HEK293T (cell line): Measurements from ENCODE around the gene FKBP9.
A peak's percentile ranks its signal among the peaks of the same experiment; 100 is the strongest.
"Not testable (repeated sequence)": the region's sequence is repeated elsewhere in the genome, so short reads cannot be mapped to it uniquely, and the experiment has no call there.

Source experiments
- CTCF ChIA-PET: fragments of 350-600 bp; formaldehyde crosslinking; extraction: SDS; loops from one replicate; lab custom pipeline; 2021; ENCODE audit warnings: antibody characterized with exemption, inconsistent platforms; lab: Yijun Ruan, JAX
- POLR2A ChIA-PET: fragments of 350-600 bp; formaldehyde crosslinking; extraction: SDS; loops from one replicate; lab custom pipeline; 2020; ENCODE audit warnings: antibody characterized with exemption, inconsistent platforms; lab: Yijun Ruan, JAX
- DNase-seq: peaks from one replicate; pipeline ENCODE4 v3.0.0; 2012; ENCODE audit warnings: mixed read lengths; ENCODE audit errors: extremely low spot score
- ARNT ChIP-seq: fragments of 450-650 bp; IDR thresholded peaks from 2 replicates; pipeline ENCODE4 v1.6.1; 2017; ENCODE audit warnings: mild to moderate bottlenecking
- BHLHE40 ChIP-seq: fragments of 450-650 bp; IDR thresholded peaks from 2 replicates; pipeline ENCODE4 v1.6.1; 2016; ENCODE audit warnings: mild to moderate bottlenecking, moderate library complexity, borderline replicate concordance
- CTBP1 ChIP-seq: fragments of 450-650 bp; IDR thresholded peaks from 2 replicates; pipeline ENCODE4 v1.6.1; 2016; ENCODE audit warnings: borderline replicate concordance
- ELF4 ChIP-seq: fragments of 450-650 bp; IDR thresholded peaks from 2 replicates; pipeline ENCODE4 v1.6.1; 2017; ENCODE audit warnings: antibody characterized with exemption
- FOXA1 ChIP-seq: fragments of 450-650 bp; IDR thresholded peaks from 2 replicates; pipeline ENCODE4 v1.6.1; 2016; ENCODE audit warnings: mild to moderate bottlenecking
- FOXK2 ChIP-seq: fragments of 450-650 bp; IDR thresholded peaks from 2 replicates; pipeline ENCODE4 v1.6.1; 2016; ENCODE audit warnings: mild to moderate bottlenecking
- FOXM1 ChIP-seq: fragments of 450-650 bp; IDR thresholded peaks from 2 replicates; pipeline ENCODE4 v1.6.1; 2017; ENCODE audit warnings: mild to moderate bottlenecking, borderline replicate concordance
- HDGF ChIP-seq: fragments of 450-650 bp; IDR thresholded peaks from 2 replicates; pipeline ENCODE4 v1.6.1; 2017; ENCODE audit warnings: antibody characterized with exemption, borderline replicate concordance
- L3MBTL2 ChIP-seq: fragments of 450-650 bp; conservative IDR thresholded peaks from 2 replicates; pipeline ENCODE4 v1.6.1; 2016; ENCODE audit warnings: mild to moderate bottlenecking
- LEF1 ChIP-seq: fragments of 450-650 bp; IDR thresholded peaks from 2 replicates; pipeline ENCODE4 v1.6.1; 2017; ENCODE audit warnings: mild to moderate bottlenecking, borderline replicate concordance
- NFRKB ChIP-seq: fragments of 450-650 bp; IDR thresholded peaks from 2 replicates; pipeline ENCODE4 v1.6.1; 2016; ENCODE audit warnings: mild to moderate bottlenecking, moderate library complexity
- SP1 ChIP-seq: fragments of 450-650 bp; IDR thresholded peaks from 2 replicates; pipeline ENCODE4 v1.6.1; 2017
- SUZ12 ChIP-seq: fragments of 450-650 bp; IDR thresholded peaks from 2 replicates; pipeline ENCODE4 v1.6.1; 2016; ENCODE audit warnings: mild to moderate bottlenecking
- TARDBP ChIP-seq: fragments of 450-650 bp; IDR thresholded peaks from 2 replicates; pipeline ENCODE4 v1.6.1; 2016
- ZNF384 ChIP-seq: fragments of 450-650 bp; IDR thresholded peaks from 2 replicates; pipeline ENCODE4 v1.6.1; 2016
- TF ChIP-seq, protein P1 (sequence below): fragments of 450-650 bp; IDR thresholded peaks from 2 replicates; pipeline ENCODE4 v1.6.1; 2016

The FKBP9 gene

DNA sequence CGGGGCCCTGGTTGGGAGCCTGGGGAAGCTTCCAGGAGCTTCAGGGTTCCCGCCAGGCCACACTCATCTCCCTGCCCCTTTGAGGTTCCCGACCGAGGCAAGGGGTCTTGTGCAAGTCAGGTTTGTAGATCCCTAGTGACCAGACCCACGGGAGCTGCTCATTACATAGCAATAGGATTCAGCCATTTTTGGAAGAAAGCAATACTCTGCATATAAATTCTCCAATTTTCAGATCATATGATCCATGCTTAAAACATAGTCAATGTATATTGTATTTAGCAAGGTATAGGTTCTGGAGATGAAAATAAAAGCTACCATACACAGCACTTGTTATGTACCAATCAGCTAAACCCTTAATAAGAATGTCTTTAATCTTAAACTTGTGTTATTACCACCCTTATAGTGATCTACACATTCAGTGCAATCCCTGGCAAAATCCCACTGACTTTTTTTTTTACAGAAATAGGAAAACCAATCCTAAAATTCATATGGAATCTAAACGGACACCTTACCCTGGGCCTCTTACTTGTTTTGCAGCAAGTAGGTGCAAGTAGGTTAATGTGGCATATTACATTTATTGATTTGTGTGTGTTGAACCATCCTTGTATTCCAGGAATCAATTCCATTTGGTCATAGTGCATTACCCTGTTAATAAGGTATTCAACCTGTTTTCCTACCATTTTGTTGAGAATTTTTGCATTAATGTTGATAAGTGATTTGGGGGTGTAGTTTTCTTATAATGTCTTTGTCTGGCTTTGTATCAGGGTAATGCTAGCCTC, 13.8 kb upstream of the FKBP9 start:
- DNase-seq = no peak
- no peak for TF ChIP-seq ELF4
- TF ChIP-seq ZNF384 = no peak
- TF ChIP-seq TARDBP = no peak
- peak; percentile 54 for TF ChIP-seq L3MBTL2
- no peak for TF ChIP-seq NFRKB
- ChIA-PET CTCF (interaction anchor here (0.7 to 1.3 kb wide), 4 partner anchors 15 to 115 kb away, joined by 3 to 7 read pairs (median 4); no protein-coding TSS in a partner anchor), POLR2A (interaction anchor here (0.9 to 1.6 kb wide), 5 partner anchors 9 to 448 kb away, joined by 3 to 12 read pairs (median 4); partner anchors contain the start of genes AVL9, FKBP9 and NT5C3A)

DNA sequence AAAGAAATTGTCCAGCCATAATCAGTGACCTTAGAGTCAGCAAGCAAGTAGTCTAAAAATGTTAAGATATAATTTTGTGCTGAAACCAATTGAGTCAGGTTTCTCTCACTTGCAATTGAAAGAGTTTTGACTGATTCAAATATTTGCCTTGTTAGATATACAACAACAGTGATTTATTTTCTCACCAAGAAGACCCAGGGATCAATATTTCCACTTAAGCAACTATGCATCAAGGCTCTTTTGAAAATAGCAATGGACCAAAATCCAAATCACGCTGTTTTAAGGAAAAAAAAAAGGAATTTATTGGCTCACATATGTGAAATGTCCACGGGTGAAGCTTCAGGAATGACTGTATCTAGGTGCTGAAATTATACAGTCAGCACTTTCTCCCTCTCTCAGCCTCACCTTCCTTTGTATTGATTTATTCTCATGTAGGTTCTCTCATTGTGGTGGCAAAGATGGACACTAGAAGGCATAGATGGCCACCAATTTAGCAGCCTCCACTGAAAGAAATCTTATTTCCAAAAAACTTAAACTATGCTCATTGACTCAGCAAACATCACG, 9.7 kb upstream of the FKBP9 start:
- no peak for TF ChIP-seq CTBP1
- no peak for TF ChIP-seq SP1
- TF ChIP-seq FOXM1 = no peak
- TF ChIP-seq, protein P1, sequence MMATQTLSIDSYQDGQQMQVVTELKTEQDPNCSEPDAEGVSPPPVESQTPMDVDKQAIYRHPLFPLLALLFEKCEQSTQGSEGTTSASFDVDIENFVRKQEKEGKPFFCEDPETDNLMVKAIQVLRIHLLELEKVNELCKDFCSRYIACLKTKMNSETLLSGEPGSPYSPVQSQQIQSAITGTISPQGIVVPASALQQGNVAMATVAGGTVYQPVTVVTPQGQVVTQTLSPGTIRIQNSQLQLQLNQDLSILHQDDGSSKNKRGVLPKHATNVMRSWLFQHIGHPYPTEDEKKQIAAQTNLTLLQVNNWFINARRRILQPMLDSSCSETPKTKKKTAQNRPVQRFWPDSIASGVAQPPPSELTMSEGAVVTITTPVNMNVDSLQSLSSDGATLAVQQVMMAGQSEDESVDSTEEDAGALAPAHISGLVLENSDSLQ = no peak
- TF ChIP-seq FOXA1 = no peak
- no peak for TF ChIP-seq SUZ12
- TF ChIP-seq ELF4 = no peak
- TF ChIP-seq L3MBTL2 = no peak
- no peak for TF ChIP-seq ZNF384
- no peak for TF ChIP-seq TARDBP
- no peak for TF ChIP-seq NFRKB
- TF ChIP-seq BHLHE40 = no peak
- ChIA-PET POLR2A (no interaction called here), CTCF (interaction anchor here (0.7 kb wide), 1 partner anchor 147 kb away, joined by 3 read pairs; no protein-coding TSS in a partner anchor)
- no peak for DNase-seq

DNA sequence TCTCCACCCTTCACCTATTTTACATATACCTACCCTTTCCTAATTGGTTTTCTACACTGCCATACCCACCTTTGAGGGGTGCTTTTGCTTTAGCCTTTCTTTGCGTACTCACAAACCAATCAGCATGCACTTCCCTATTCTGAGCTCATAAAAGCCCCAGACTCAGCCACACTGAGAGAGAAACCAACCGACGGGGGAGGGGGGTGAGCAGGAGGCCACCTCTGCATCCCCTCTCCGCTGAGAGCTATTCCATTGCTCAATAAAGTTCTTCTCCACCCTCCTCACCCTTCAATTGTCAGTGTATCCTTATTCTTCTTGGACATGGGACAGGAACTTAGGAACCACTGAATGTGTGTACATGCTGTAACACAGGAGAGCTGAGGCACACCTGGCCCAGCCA, 9.0 kb upstream of the FKBP9 start:
- TF ChIP-seq FOXK2 (no peak), SUZ12 (no peak), CTBP1 (no peak), FOXA1 (no peak), SP1 (no peak), ZNF384 (no peak)
- TF ChIP-seq, protein P1 = no peak
- no peak for DNase-seq
- POLR2A ChIA-PET = no interaction called here
- CTCF ChIA-PET = interaction anchor here (0.7 kb wide), 1 partner anchor 148 kb away, joined by 3 read pairs; no protein-coding TSS in a partner anchor

DNA sequence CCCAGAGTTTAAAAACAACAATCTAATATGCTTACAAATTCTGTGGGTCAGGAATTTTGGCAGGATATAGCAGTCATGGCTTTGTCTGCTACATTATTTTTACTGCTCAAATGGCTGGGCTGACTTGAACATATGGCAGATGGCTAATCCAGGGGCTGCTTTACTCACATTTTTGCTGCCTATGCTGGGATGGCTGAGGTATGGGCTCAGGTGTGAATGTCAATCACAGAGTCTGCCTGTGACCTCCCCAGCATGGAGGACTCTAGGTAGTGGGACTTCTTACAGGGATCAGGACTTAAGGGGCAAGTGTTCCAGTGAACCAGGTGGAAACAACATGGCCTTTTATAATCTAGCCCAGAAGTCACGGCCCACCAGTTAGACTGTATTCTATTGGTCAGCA, 4.4 kb upstream of the FKBP9 start:
- POLR2A ChIA-PET = no interaction called here
- TF ChIP-seq HDGF = no peak
- TF ChIP-seq ZNF384 = no peak
- no peak for TF ChIP-seq LEF1
- TF ChIP-seq, protein P1 = no peak
- no peak for TF ChIP-seq L3MBTL2
- TF ChIP-seq SUZ12 = no peak
- TF ChIP-seq CTBP1 = no peak
- TF ChIP-seq FOXM1 = no peak
- no peak for TF ChIP-seq BHLHE40
- TF ChIP-seq FOXA1 = no peak
- no peak for TF ChIP-seq ARNT
- TF ChIP-seq TARDBP = no peak
- no peak for TF ChIP-seq NFRKB
- TF ChIP-seq FOXK2 = no peak
- no peak for TF ChIP-seq ELF4
- DNase-seq = no peak
- CTCF ChIA-PET = no interaction called here

DNA sequence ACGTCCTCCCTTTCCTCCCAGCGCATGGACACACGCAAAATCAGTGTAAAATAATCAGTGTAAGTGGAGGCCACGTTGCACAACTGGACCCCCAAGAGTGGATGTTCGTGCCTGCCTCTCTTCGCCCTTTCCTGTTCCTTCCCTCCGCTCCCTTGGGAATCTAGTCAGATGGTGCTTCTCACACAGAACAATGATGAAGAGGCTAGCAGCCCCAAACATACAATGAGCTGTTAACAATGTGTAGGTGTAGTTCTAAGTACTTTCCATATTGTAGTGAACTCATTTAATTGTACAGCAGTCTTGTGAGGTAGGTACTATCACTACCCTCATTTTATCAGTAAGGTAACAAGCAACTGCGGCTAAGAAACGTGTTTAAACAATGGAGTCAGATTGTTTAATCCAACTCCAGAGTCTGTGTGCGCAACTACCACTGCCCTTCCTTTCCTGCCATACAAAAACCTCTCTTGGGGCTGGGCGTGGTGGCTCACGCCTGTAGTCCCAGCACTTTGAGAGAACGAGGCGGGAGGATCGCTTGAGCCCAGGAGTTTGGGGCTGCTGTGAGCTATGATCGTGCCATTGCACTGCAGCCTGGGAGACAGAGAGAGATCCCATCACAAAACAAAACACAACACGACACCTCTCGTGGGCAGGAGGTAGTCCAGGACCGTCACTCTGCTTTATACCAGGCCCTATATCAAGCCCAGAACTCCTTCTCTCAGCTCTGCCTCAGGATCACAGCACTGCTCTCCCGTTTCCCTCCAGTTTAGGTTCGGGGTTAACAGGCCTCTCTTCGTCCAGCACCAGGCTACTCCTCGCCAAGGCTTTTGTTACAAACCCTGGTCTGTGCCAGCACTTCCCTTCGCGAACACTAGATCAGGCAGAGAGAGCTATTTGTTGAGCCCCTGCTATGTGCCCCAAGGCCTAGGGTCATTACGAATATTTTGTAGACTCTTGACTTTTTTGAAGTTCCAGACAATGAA, 1.1 kb downstream of the FKBP9 start:
- ChIA-PET CTCF (interaction anchor here (1.0 kb wide), 1 partner anchor 112 kb away, joined by 3 read pairs; no protein-coding TSS in a partner anchor), POLR2A (interaction anchor here (0.7 to 2.2 kb wide), 10 partner anchors 15 to 172 kb away, joined by 3 to 12 read pairs (median 4); partner anchors contain the start of gene NT5C3A)
- no peak for DNase-seq
- TF ChIP-seq, protein P1 = no peak
- 0 out of 2 replicates have a peak, but pooled peaks have one; percentile 33 for TF ChIP-seq L3MBTL2

DNA sequence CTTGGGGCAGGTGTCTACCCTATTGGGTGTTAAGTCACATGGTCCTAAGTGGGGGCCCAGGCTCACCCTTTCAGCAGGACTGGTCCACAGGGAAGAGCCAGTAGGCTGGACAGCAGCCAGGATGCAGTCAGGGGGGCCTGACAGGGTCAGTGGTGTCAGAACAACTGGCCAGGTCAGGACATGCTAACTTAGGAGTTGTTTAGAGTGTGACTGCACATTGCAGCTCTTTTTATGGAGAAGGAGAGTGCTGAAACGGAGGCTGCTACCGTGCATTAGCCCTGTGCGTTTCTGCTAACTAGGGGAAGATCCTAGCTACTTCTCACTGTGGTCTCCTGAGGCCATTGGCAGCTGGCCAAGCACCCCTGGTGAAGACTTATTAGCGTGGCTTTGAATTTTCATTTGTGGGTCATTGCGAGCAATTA, 6.7 kb downstream of the FKBP9 start:
- POLR2A ChIA-PET, DNase-seq, CTCF ChIA-PET: not testable (repeated sequence)

DNA sequence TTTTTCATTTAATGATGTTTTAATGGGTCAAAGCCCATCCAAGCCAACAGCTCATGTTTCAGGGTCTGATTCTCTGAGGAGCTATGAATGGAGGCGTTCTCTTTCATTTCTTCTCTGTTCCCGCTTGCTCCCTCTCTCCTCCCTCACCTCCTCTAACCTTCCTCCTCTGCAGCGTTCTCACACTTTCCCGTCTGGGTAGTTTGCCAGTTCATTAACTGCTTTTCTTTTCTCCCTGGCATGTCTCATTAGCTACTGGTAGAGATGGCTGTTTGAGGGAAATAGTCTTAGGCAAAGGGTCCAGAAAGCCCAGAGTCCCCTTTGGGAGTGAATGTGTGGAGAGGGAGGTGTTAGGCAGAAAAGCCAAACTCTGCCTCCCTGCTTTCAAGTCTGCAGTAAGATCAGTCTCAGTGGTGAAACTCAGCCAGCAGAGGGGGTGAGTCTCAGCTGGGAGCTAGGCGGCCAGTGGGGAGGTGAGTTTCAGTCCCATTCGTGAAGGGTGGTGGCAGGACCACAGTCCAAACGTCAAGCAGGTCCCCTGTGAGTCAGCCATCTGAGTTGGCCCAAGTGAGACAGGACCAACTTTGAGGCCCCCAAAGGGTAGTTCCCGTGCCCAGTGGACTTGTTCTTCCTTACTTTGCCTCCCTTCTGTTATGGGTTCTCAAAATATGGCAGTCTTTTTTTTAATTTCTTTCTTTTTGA, 7.4 kb downstream of the FKBP9 start:
- POLR2A ChIA-PET, CTCF ChIA-PET, DNase-seq: not testable (repeated sequence)

DNA sequence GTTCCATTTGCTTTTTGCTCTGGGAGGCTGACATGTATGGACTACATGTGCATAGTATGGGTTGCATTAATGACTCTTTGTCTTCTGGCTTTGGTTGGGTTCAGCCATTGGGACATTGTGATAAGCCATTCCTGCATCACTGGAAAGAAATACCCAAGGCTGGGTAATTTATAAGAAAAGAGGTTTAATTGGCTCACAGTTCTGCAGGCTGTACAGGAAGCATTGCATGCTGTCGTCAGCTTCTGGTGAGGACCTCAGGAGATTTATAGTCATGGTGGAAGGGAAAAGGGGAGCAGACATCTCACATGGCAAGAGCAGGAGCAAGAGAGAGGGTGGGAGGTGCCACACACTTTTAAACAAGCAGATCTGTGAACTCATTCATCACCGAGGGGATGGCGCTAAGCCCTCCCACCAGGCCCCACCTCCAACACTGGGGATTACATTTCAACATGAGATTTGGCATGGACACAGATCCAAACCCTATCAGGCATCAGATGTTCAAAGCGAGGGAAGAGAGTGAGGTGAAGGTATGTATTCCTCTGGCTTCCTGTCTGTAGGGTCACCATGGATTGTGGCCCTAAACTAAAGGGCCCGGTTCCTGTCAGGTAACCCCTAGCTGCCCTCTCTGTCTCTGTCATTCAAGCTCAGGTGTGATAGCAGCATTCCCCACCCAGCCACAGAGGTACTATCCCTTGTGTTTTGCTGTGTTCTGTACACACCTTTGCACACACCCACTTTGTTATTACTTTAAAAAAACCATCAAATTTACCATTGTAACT, 9.4 kb downstream of the FKBP9 start:
- DNase-seq, CTCF ChIA-PET, POLR2A ChIA-PET: not testable (repeated sequence)
